Gastroesophageal sphincter (tissue), 3 donors: Measurements from ENCODE around the gene HMGCS2.

Source experiments
- CTCF ChIP-seq, 4 experiments: fragments of 200-600 bp in 2 of 4; fragments of 450-650 bp in 2 of 4; sonication (generic) in 1 of 4; IDR thresholded peaks; one replicate each; pipeline ENCODE4 v1.5.1; 2017 to 2019; ENCODE audit warnings: antibody characterized with exemption in 4 of 4, mild to moderate bottlenecking in 2 of 4, moderate library complexity in 2 of 4
- EP300 ChIP-seq: sonication (generic); formaldehyde crosslinking; IDR thresholded peaks from one replicate; pipeline ENCODE4 v1.6.1; 2017; ENCODE audit warnings: antibody characterized with exemption, mild to moderate bottlenecking
- POLR2A ChIP-seq, 2 donors: fragments of 450-650 bp; IDR thresholded peaks; one replicate each; pipeline ENCODE4 v1.6.1; 2017; ENCODE audit warnings: antibody characterized with exemption in 2 of 2, mild to moderate bottlenecking in 2 of 2, moderate library complexity in 1 of 2
- POLR2AphosphoS5 ChIP-seq: sonication (generic); formaldehyde crosslinking; IDR thresholded peaks from one replicate; pipeline ENCODE4 v1.6.1; 2017; ENCODE audit warnings: antibody characterized with exemption

GRCh38 chr1:119806489-119806888 lies 37.8 kb upstream of the HMGCS2 start:
- no peak for TF ChIP-seq CTCF (IDR thresholded peaks at IDR 0.05)
- no peak for TF ChIP-seq POLR2A (IDR thresholded peaks at IDR 0.05)
- no peak for TF ChIP-seq EP300
- no peak for TF ChIP-seq POLR2AphosphoS5
